ENCODE results near the gene PSMA5.
"Not testable (repeated sequence)": the region's sequence is repeated elsewhere in the genome, so short reads cannot be mapped to it uniquely, and the experiment has no call there.

PSMA5 gene

DNA sequence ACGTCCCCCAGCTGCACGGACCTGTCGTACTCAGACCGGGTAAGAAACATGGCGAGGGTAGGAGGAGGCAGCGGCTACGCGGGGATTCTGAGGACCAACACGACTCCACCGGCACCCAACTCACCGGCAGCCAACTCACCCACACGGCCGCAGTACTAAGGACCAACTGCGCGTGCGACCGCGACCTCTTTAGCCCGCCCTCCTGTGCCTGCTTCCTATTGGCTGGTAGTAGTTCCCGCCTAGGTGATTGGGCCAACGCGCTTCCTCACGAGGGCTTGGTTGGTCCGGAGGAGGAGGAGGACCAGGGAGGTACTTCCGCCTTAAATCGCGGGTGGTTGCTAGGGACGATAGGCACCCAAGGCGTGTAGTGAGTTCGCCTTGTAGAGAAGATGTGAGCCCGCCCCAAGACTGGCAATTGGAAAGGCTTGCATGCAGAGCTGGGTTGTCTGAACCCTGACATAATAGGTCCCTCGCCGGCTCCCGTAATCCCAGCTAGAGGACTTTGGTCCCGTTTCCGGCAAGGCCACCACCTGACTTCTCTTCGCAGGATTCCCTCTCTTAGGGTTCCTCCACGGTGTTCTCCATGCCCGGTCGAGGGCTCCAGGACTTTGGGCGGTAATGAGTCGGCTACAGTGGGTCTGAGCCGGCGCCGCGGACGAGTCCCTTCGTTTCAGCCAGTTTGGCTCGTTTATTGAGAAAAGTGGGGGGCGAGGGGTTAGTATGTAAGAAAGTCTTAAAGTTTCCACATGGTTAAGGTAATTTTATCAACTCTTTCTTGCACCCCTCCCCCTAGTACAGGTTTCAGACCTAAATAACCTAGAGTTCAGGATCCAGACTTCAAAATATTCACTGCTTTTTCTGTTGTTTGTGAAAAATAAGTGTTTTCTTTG lies at the start of gene PSMA5:
PSMA5 (minus strand) TSS at position 168 of the 890 bp plus-strand sequence; CDS start at position 50, 118 bp downstream.
- peak; percentile 100 for DNase-seq

DNA sequence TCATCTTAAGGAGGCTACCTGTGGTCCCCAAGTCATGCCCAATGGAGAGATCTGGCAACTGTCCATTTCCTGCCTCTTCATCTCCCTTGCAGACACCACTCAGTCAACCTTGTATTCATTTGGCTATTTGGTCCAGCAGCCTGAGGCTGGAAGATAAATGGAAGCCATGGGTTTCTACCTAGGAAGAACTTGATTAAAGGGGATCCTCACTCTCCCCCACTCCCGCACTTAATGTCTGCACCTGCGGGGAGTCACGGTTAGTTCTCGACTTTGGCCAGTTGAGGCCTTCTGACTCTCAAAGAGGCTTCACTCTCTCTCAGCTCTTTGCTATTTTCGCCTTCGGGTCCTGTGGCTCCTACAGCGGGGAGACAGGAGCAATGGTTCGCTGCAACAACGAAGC lies 49.0 kb upstream of the PSMA5 start:
- DNase-seq = no peak

- DNase-seq = no peak
Measured at GRCh38 chr1:109474697-109475096, 48.4 kb upstream of the PSMA5 start.

DNA sequence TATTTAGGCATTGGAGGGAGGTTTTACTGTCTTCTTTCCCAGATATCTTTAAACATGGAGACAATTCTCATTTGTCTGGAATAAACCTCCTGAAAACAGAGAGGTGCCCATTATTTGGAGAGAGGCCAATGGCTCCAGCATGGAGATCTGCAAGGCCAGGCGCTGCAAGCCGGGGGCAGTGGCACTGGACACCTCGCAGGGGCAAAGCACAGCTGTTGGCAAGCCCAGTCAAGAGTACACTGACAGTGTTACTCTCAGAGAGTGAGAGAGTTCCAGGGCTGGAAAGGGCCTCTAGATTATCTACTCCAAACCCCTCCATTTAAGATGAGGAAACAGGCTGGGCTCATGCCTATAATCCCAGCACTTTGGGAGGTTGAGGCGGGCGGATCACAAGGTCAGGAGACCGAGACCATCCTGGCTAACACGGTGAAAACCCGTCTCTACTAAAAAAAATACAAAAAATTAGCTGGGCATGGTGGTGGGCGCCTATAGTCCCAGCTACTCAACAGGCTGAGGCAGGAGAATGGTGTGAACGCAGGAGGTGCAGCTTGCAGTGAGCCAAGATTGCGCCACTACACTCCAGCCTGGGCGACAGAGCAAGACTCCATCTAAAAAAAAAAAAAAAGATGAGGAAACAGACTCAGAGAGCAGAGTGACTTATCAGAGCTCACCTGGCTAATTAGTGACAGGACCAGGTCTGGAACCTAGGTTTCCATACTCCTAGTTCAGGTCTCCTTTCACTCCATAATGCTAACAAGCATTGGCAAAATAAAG lies 47.2 kb upstream of the PSMA5 start:
- not testable (repeated sequence) for DNase-seq

DNA sequence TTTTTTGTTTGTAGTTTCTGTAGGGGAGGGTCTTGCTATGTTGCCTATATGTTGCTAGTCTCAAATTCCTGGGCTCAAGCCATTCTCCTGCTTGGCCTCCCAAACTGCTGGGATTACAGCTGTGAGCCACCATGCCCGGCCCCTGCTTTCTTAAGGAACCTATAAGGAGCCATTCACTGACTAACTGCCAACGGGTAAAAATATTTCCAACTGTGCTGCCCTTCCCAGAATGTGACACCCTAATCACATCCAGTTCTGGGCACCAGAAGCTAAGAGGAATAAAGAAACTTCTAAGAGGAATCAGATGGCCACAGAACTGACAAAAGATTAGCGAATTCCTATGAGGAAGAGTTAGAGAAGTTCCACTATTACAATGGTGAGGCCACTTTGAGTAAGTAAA lies 46.5 kb upstream of the PSMA5 start:
- DNase-seq = no peak

- DNase-seq = no peak
Measured at GRCh38 chr1:109470245-109470644, 44.0 kb upstream of the PSMA5 start.

DNA sequence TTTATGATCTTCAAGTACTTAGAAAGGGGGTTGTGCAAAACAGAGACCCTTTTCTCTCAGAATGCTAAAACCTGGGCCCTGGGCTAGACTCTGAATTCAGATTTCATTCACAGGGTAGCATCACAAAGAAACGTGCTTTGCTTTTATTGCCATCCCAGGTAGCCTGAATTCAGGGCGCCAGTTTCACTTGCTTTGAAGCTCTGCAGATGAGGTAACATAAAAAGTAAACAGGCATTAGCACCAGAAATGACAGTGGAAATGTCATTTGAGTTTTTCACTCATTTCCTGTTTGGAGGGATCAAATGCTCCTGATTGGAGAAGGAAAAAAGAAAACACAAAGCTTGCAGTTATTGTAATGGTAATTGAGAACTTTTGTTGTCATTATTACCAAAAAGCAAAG lies 42.7 kb upstream of the PSMA5 start:
- DNase-seq = no peak

DNA sequence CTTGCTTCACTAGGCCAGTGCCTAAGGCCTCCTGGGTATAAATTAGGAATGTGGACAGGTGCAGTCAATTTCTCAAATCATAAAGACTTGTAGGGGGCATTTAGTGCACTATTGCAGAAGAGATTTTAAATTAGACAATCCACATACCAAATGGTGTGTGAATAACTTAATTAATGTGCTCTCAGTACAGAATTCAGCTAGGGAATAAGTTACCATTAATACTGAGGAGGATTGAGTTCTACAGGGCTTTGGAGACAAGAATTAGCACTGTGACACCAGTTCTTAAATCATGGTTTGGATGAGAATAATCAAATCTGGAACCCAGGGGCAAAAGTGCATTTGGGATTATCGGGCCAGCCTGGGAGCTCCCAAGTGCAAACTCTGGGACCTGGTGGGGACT lies 41.8 kb upstream of the PSMA5 start:
- no peak for DNase-seq

DNA sequence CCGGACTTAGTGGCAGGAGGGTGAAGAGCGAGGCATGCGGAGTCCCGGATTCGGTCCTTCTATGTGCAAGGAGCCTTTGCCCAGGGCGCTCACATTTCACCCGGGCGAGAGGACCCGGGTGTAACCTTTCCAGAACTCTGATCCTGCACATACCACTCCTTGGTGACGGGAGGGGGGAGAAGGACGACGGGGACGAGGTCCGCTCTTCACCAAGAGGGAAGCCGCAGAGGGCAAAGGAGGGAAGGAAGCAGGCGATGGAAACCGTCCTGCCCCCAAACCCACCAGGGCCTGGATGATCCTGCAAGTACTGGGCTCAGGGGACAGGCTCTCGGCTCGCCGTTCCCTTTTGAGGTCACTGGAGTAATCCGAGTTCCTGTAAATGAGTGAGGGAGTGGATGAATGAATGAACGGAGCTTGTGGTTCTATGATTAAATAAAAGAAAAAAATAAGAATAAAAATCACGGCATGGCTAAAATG lies 41.1 kb upstream of the PSMA5 start:
- no peak for DNase-seq

DNA sequence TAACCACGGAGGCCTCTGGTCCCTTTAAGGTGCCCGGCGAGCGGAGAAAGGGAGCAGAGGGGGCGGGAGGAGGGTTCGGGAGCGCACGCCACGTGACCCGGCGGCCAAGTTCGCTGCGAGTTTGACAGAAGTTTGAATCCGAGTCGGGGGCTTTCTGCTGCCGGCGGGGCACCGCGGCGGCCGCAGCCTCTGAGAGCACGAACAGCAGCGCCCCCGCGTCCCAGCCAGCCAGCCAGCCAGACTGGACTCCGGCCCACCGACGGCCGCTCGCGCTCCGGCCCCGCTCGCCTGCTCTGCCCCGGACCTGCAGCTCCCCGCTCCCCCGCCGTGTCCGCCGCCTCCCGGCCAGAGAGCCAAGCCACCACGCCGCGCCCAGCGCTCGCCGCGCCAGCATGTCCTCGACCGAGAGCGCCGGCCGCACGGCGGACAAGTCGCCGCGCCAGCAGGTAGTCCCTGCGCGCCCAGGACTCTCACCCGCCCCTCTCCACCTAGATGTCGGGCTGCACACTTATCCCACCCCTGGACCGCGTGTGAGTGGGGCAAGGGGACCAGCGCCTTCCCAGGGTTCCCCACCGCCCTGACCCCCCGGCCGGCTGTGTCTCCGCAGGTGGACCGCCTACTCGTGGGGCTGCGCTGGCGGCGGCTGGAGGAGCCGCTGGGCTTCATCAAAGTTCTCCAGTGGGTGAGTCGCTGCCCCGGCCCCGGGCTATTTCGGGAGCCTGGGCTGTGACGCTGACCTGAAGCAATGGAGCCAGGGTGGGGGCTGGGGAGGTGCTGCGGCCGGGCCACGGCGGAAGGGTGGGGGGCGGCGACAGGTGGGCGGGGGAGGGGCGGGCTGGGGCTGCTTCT lies 40.4 kb upstream of the PSMA5 start, which contains the start of gene SYPL2:
SYPL2 (plus strand) TSS at position 95 of the 849 bp plus-strand sequence; CDS start at position 393, 298 bp downstream.
- peak in 1 of 2 experiments; percentile 41 for DNase-seq

DNA sequence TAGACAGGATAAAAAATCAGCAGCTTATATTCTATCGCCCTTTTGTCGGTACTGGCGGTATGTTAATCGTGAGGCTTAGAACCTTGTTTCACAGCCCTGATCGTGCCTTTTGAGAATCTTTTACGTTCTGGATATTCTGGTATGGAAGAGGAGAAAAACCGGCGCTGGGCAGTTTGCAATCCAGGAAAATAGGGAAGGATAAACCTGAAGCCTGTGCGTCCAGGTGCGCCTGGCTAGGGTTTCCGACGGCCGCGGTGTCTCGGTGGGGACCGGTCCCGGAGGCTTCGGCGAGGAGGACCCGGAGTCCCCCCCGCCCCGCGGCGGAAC lies 39.8 kb upstream of the PSMA5 start:
- no peak for DNase-seq

DNA sequence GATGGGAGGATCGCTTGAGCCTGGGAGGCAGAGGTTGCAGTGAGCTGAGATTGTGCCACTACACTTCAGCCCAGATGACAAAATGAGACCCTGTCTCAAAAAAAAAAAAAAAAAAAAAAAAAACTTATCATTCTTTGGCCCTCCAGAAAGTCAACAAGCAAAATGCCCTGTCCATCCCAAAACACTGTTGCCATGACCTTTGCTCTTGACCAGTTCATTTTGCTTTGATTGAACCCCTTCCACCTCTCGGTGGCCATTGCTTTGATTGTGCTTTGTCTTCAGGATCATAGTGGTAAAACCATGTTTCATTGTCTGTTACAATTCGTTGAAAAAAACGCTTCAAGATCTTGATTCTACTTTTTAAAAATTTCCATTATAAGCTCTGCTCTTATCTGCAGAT lies 31.6 kb upstream of the PSMA5 start:
- DNase-seq = no peak

DNA sequence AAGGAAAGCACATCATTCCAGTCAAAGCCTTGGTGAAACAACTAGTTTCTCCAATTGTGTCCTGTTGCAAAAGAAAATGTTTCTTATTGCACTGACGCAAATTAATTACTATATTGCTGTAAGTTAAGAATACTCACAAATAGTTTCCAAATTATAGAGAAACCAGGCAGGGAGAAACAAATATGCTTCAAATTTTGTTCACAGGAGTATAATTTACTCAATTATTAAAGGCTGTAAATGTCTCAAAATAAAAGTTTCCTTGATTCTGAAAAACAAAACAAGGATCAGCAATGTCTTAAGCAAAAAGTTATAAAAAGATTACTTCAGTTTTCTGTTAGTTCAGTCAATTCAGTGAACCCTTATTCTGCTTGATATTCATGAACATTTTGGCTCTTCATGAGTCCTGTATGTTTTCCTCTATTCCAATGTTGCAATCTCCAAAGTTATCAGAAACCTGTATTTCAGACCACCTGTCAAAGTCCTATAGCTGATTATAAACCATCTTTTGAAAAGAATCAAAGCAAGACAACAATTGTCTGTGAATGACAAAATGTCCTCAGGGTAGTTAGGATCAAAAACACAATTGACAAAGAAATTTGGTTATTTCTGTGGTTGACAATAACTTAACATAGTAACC lies 28.4 kb upstream of the PSMA5 start:
- DNase-seq = no peak

DNA sequence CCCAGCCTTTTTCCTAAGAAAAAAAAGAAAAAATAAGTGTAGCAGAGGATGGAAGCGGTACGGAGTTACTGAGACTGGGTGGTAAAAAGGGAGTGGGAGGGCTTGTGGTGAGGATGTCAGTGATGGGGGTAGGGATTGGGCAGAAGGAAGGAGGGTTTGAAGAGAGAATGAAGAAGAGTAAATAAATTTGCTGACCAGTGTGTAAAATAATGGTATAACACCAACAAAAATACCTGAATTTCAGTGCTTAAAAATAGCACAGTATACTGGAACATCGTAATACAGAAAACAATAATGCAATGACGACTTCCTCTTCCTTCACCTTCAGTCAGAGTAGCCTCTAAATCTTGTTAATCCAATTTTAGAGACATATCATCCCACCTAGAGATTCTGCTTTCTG lies 21.3 kb upstream of the PSMA5 start:
- DNase-seq = no peak

- not testable (repeated sequence) for DNase-seq
Measured at GRCh38 chr1:109445949-109446695, 19.9 kb upstream of the PSMA5 start.

DNA sequence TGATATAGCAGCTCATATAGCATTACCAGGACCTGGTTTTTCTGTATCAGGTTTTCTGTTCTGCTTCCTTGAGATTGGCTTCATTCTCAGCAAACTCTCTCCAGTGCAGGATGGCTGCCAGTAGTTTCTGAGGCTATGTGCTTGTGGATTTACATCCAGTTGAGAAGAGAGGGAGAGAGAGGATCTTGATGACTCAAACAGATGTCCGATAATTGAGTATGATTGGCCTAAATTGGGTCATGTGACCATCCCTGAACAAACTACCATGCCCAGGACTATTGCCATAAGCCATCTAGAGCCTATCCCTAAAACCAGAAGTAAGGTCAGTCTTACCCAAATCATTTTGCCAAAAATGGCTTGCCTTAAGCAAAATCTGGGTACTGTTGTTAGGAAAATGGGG lies 18.1 kb upstream of the PSMA5 start:
- DNase-seq = no peak

DNA sequence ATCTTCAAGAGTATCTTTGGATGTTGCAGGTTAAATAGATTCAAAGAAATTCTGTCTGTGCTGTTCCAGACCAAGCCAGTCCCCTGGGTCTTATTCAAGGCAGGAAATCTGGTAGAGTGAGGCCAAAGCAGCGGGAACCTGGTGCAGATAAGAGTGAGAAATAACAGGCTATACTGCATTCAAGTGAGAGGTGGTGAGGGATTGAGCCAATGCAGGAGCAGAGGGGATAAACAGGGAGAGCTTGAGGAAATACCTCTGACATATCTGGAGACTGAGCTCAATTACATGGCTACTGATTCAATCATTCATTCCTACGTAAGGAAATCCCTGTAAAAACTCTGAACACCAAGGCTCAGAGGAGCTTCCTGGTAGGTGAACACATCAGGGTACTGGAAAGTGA lies 17.2 kb upstream of the PSMA5 start:
- no peak for DNase-seq

DNA sequence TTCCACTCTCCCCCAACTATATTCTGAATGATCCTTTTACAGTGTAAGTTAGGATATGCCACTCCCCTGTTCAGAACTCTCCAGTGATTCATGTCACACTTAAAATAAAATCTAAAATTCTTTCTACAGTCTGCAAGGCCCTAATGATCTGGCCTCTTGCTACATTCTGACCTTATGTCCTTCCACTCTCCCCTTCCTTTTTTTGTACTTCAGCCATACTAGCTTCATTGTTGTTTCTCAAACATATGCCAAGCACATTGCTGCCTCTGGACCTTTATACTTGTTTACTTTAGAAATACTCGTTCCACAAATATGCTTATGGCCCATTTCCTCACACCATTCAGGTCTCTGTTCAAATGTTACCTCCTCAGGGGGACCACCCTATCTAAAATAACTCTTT lies 14.8 kb upstream of the PSMA5 start:
- DNase-seq = no peak

- DNase-seq = no peak
Measured at GRCh38 chr1:109438798-109439297, 12.6 kb upstream of the PSMA5 start.

DNA sequence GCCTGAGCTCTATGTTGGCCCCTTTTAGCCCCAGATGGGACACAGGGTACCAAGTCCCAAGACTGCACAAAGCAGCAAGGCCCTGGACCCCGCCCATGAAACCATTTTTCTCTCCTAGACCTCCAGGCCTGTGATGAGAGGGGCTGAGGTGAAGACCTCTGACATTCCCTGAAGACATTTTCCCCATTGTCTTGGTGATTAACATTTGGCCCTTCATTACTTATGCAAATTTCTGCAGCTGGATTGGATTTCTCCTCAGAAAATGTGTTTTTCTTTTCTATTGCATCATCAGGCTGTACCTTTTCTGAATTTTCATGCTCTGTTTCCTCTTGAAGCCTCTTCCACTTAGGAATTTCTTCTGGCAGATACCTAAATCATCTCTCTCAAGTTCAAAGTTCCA lies 8.2 kb upstream of the PSMA5 start:
- DNase-seq = no peak

GRCh38 chr1:109433322-109433721 lies 7.1 kb upstream of the PSMA5 start:
- DNase-seq = no peak

DNA sequence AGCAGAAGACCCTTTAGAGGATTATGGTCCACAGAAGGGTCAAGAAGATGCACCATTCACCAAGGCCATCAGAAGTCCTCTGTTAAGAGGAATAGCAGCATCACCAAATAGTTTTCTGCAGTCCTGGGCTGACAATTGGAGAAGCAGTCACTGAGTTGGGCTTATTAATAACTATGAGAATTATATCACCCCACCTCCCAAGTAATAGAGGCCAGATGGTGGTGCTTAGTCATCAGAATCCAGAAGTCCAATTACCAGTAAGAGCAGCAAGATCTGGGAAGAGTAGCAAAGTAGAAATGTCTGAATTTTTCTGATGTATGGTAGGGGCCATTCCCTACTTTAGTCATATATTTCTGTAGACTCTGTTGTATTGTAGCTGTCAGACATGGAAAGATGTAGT lies 6.1 kb upstream of the PSMA5 start:
- no peak for DNase-seq

Measured in NCI-H526 (cell line).